Neural crest cell (in vitro differentiated cells): ENCODE data around the gene GSTM3. TPM values are rescaled to one million over a fixed set of nuclear protein-coding genes. Genes with fewer than 3 reads are reported as not detected.
"Not testable (repeated sequence)": the region's sequence is repeated elsewhere in the genome, so short reads cannot be mapped to it uniquely, and the experiment has no call there.

Experiments used
- DNase-seq: peaks from one replicate; pipeline ENCODE4 v3.0.0; 2021; ENCODE audit warnings: low read depth, mixed read lengths, low spot score
- H3K27ac Mint-ChIP-seq: one replicate; pipeline ENCODE4 v1.8.0; 2021; ENCODE audit warnings: mild to moderate bottlenecking, mixed read lengths; ENCODE audit not compliant: unreplicated experiment
- H3K27me3 Mint-ChIP-seq: 2 replicates; pipeline ENCODE4 v1.8.0; 2021; ENCODE audit warnings: low read depth, mild to moderate bottlenecking, mixed read lengths
- H3K36me3 Mint-ChIP-seq: 2 replicates; pipeline ENCODE4 v1.8.0; 2021; ENCODE audit warnings: low read depth, mild to moderate bottlenecking, mixed read lengths
- H3K4me1 Mint-ChIP-seq: 2 replicates; pipeline ENCODE4 v1.8.0; 2021; ENCODE audit warnings: mixed read lengths
- H3K4me3 Mint-ChIP-seq: one replicate; pipeline ENCODE4 v1.8.0; 2021; ENCODE audit warnings: mild to moderate bottlenecking, mixed read lengths
- H3K9me3 Mint-ChIP-seq: 2 replicates; pipeline ENCODE4 v1.8.0; 2021; ENCODE audit warnings: mixed read lengths
- CTCF ChIP-seq: fragments of 200-600 bp; sonication (generic); conservative IDR thresholded peaks from 2 replicates; pipeline ENCODE4 v1.5.0; 2021; ENCODE audit warnings: antibody characterized with exemption, mild to moderate bottlenecking
- total RNA-seq: library from RNA; stranded (reverse); gene quantifications from 2 replicates; pipeline ENCODE4 v1.2.1, GENCODE V29; 2021

Gene GSTM3
- total RNA-seq, 1 donor from 2014 or later: 56.5 TPM

GRCh38 chr1:109769330-109770078 lies 28.7 kb upstream of the GSTM3 start:
- no peak for TF ChIP-seq CTCF
- Mint-ChIP-seq H3K27ac (peak overlapping the region; percentile 85), H3K9me3 (no peaks in the 10 kb centered on the region), H3K27me3 (no peaks in the 10 kb centered on the region), H3K4me1 (peaks cover 14% of the 10 kb centered on the region), H3K4me3 (no peak overlapping the region), H3K36me3 (no peaks in the 10 kb centered on the region)
- DNase-seq: no peak

GRCh38 chr1:109768820-109769219 lies 28.0 kb upstream of the GSTM3 start:
- peaks cover 13% of the 10 kb centered on the region for H3K4me1 Mint-ChIP-seq
- TF ChIP-seq CTCF: no peak
- no peak overlapping the region for H3K4me3 Mint-ChIP-seq
- no peak overlapping the region for H3K27ac Mint-ChIP-seq
- no peaks in the 10 kb centered on the region for H3K9me3 Mint-ChIP-seq
- no peaks in the 10 kb centered on the region for H3K36me3 Mint-ChIP-seq
- DNase-seq: no peak
- no peaks in the 10 kb centered on the region for H3K27me3 Mint-ChIP-seq

- no peak for DNase-seq
- no peak for TF ChIP-seq CTCF
- Mint-ChIP-seq H3K4me3 (no peak overlapping the region), H3K27ac (no peak overlapping the region), H3K4me1 (peaks cover 8% of the 10 kb centered on the region), H3K9me3 (no peaks in the 10 kb centered on the region), H3K36me3 (no peaks in the 10 kb centered on the region), H3K27me3 (no peaks in the 10 kb centered on the region)
Measured at GRCh38 chr1:109768335-109768650, 27.5 kb upstream of the GSTM3 start.

GRCh38 chr1:109767637-109768334 lies 26.9 kb upstream of the GSTM3 start:
- Mint-ChIP-seq H3K4me3 (no peak overlapping the region), H3K27ac (no peak overlapping the region), H3K36me3 (no peaks in the 10 kb centered on the region), H3K27me3 (no peaks in the 10 kb centered on the region), H3K4me1 (peaks cover 8% of the 10 kb centered on the region), H3K9me3 (no peaks in the 10 kb centered on the region)
- no peak for DNase-seq
- no peak for TF ChIP-seq CTCF

- H3K36me3 Mint-ChIP-seq, H3K9me3 Mint-ChIP-seq, H3K27ac Mint-ChIP-seq, H3K27me3 Mint-ChIP-seq, H3K4me3 Mint-ChIP-seq, DNase-seq, H3K4me1 Mint-ChIP-seq: not testable (repeated sequence)
Measured at GRCh38 chr1:109766991-109767636, 26.3 kb upstream of the GSTM3 start.
